Measurements from ENCODE around the gene HDAC4. TPM values are rescaled to one million over a fixed set of nuclear protein-coding genes. Genes with fewer than 3 reads are reported as not detected.
A peak's percentile ranks its signal among the peaks of the same experiment; 100 is the strongest.
"Not testable (repeated sequence)": the region's sequence is repeated elsewhere in the genome, so short reads cannot be mapped to it uniquely, and the experiment has no call there.

The HDAC4 gene
- polyA plus RNA-seq, 2 of the 4 experiments (the other 2 are of a cell fraction), result 8.6 to 10.4 TPM

- POLR2A ChIA-PET; DNase-seq (ENCODE audit: low read depth in 1 of 2, low spot score in 1 of 2); CTCF ChIA-PET; H3K4me1 ChIP-seq; H3K9me3 ChIP-seq; H3K4me3 ChIP-seq; FAIRE-seq: not testable (repeated sequence)
- Histone ChIP-seq H3K4me2 (peak overlapping the region; percentile 1; the same call in 1 of the 3 replicates), H3K27ac (peak overlapping the region; percentile 7 to 70; a peak in 3 of 6 replicates)
- ATAC-seq, result peak; percentile 49 to 84
- TF ChIP-seq JUNB (IDR thresholded peaks at IDR 0.05), result 0 out of 2 replicates have a peak, but pooled peaks have one; percentile 26
- WGBS (ENCODE audit: missing lambda C conversion rate), result 37% methylated on average over 12 of the region's 18 CpGs
Observed at GRCh38 chr2:239069362-239070333, 331.2 kb downstream of the HDAC4 start.

GRCh38 chr2:239068411-239068810 is 332.4 kb downstream of the HDAC4 start:
- 98% methylated on average over 20 of the region's 21 CpGs for WGBS (ENCODE audit: missing lambda C conversion rate)
- FAIRE-seq (no peak), DNase-seq (ENCODE audit: low read depth in 1 of 2, low spot score in 1 of 2) (no peak)

GRCh38 chr2:239067196-239067865 is 333.5 kb downstream of the HDAC4 start:
- ATAC-seq, result no peak
- CTCF ChIA-PET, result no interaction called here

More at GRCh38 chr2:239068411-239068810, 332.4 kb downstream of the HDAC4 start:
- ChIA-PET CTCF (no interaction called here), POLR2A (no interaction called here)
- Histone ChIP-seq H3K4me2 (no peak overlapping the region), H3K4me1 (peaks cover 9% of the 10 kb centered on the region), H3K4me3 (no peak overlapping the region), H3K9me3 (no peaks in the 10 kb centered on the region), H3K27ac (no peak overlapping the region)
- no peak for ATAC-seq
- no peak for TF ChIP-seq RCOR1 (IDR thresholded peaks at IDR 0.05; ENCODE audit: low read depth, low read length)
- no peak for TF ChIP-seq CBX8 (IDR thresholded peaks at IDR 0.05)
- no peak for TF ChIP-seq POLR2AphosphoS2 (conservative IDR thresholded peaks at IDR 0.05; ENCODE audit: low read length)
- TF ChIP-seq CHD2 (IDR thresholded peaks at IDR 0.05; ENCODE audit: low read length, partially characterized antibody), result no peak
- no peak for TF ChIP-seq CEBPB (IDR thresholded peaks at IDR 0.05)
- TF ChIP-seq HDAC2 (IDR thresholded peaks at IDR 0.05), result no peak
- TF ChIP-seq ZFP36 (IDR thresholded peaks at IDR 0.05; ENCODE audit: borderline replicate concordance, partially characterized antibody), result no peak
- no peak for TF ChIP-seq RFX5 (IDR thresholded peaks at IDR 0.05)

More at GRCh38 chr2:239067196-239067865, 333.5 kb downstream of the HDAC4 start:
- no peak for TF ChIP-seq ZFP36 (IDR thresholded peaks at IDR 0.05; ENCODE audit: borderline replicate concordance, partially characterized antibody)
- TF ChIP-seq RNF2 (IDR thresholded peaks at IDR 0.05; ENCODE audit: borderline replicate concordance, low read depth), result no peak
- no peak for TF ChIP-seq REST (IDR thresholded peaks at IDR 0.05)
- no peak for TF ChIP-seq SREBF2 (IDR thresholded peaks at IDR 0.05)
- TF ChIP-seq SMC3 (IDR thresholded peaks at IDR 0.05), result no peak
- TF ChIP-seq CTCF (IDR thresholded peaks at IDR 0.05), result no peak
- no peak for TF ChIP-seq EHMT2 (IDR thresholded peaks at IDR 0.05; ENCODE audit: low read depth)
- TF ChIP-seq ZNF302 (CRISPR knock-in tag; IDR thresholded peaks at IDR 0.05), result no peak
- TF ChIP-seq HDAC2 (IDR thresholded peaks at IDR 0.05), result no peak
- TF ChIP-seq JUNB (IDR thresholded peaks at IDR 0.05), result no peak
- TF ChIP-seq CBX2 (IDR thresholded peaks at IDR 0.05; ENCODE audit: borderline replicate concordance, low read depth), result no peak
- TF ChIP-seq HMGXB4 (CRISPR knock-in tag; IDR thresholded peaks at IDR 0.05; ENCODE audit: borderline replicate concordance), result no peak
- no peak for TF ChIP-seq GATA3 (IDR thresholded peaks at IDR 0.05; ENCODE audit: borderline replicate concordance)
- TF ChIP-seq NFE2L2 (conservative IDR thresholded peaks at IDR 0.05; ENCODE audit: low read length), result no peak
- TF ChIP-seq HOXB13 (CRISPR knock-in tag; IDR thresholded peaks at IDR 0.05; ENCODE audit: low read depth), result no peak
- no peak for TF ChIP-seq HES2 (IDR thresholded peaks at IDR 0.05)
- TF ChIP-seq CHD2 (IDR thresholded peaks at IDR 0.05; ENCODE audit: low read length, partially characterized antibody), result no peak
- TF ChIP-seq HOXB5 (CRISPR knock-in tag; IDR thresholded peaks at IDR 0.05), result no peak
- TF ChIP-seq BCL3 (IDR thresholded peaks at IDR 0.05), result no peak
- no peak for TF ChIP-seq JUN (IDR thresholded peaks at IDR 0.05)
- WGBS (ENCODE audit: missing lambda C conversion rate), result 92% methylated on average over 26 of the region's 28 CpGs
- no peak for DNase-seq (ENCODE audit: low read depth in 1 of 2, low spot score in 1 of 2)
- H3K4me3 ChIP-seq, result no peak overlapping the region
- POLR2A ChIA-PET, result no interaction called here
- no peaks in the 10 kb centered on the region for H3K9me3 ChIP-seq
- H3K27ac ChIP-seq, result no peak overlapping the region
- no peak overlapping the region for H3K4me2 ChIP-seq
- no peak for FAIRE-seq
- H3K4me1 ChIP-seq, result peaks cover 9% of the 10 kb centered on the region

All from A549 (cell line).